Endodermal cell (in vitro differentiated cells): ENCODE data around the gene APEX1. TPM values are rescaled to one million over a fixed set of nuclear protein-coding genes. Genes with fewer than 3 reads are reported as not detected.

Experiments
- DNase-seq: peaks from one replicate; pipeline ENCODE4 v3.0.0-alpha.2; 2017
- H3K27ac ChIP-seq: 2 replicates; pipeline ENCODE4 v1.5.1; 2013; ENCODE audit warnings: mild to moderate bottlenecking, low read depth, low read length, moderate library complexity
- H3K27me3 ChIP-seq: 2 replicates; pipeline ENCODE4 v1.6.1; 2013; ENCODE audit warnings: mild to moderate bottlenecking, low read length, moderate library complexity; ENCODE audit not compliant: insufficient read depth, control insufficient read depth, poor library complexity, severe bottlenecking
- H3K36me3 ChIP-seq: 2 replicates; pipeline ENCODE4 v1.7.0; 2013; ENCODE audit warnings: mild to moderate bottlenecking, low read length, moderate library complexity; ENCODE audit not compliant: control insufficient read depth, insufficient read depth
- H3K4me1 ChIP-seq: one replicate; pipeline ENCODE4 v1.7.0; 2013; ENCODE audit warnings: low read length; ENCODE audit not compliant: control insufficient read depth, insufficient read depth
- H3K4me3 ChIP-seq: 2 replicates; pipeline ENCODE4 v1.5.1; 2013; ENCODE audit warnings: mild to moderate bottlenecking, low read length, moderate library complexity
- H3K9ac ChIP-seq: 2 replicates; pipeline ENCODE4 v1.6.1; 2013; ENCODE audit warnings: mild to moderate bottlenecking, low read length, moderate library complexity; ENCODE audit not compliant: poor library complexity, severe bottlenecking; ENCODE audit errors: extremely low read depth
- H3K9me3 ChIP-seq: 2 replicates; pipeline ENCODE4 v1.6.1; 2013; ENCODE audit warnings: mild to moderate bottlenecking, low read length, moderate library complexity; ENCODE audit not compliant: control insufficient read depth
- H3K27ac Mint-ChIP-seq: 2 replicates; pipeline ENCODE4 v1.8.0; 2020; ENCODE audit warnings: mixed read lengths
- H3K27me3 Mint-ChIP-seq: 2 replicates; pipeline ENCODE4 v1.8.0; 2021; ENCODE audit warnings: mild to moderate bottlenecking, mixed read lengths; ENCODE audit not compliant: insufficient read depth
- H3K36me3 Mint-ChIP-seq: 2 replicates; pipeline ENCODE4 v1.8.0; 2020; ENCODE audit warnings: low read depth, mixed read lengths
- H3K4me1 Mint-ChIP-seq: 2 replicates; pipeline ENCODE4 v1.8.0; 2020; ENCODE audit warnings: mixed read lengths
- H3K4me3 Mint-ChIP-seq: 2 replicates; pipeline ENCODE4 v1.8.0; 2020; ENCODE audit warnings: mild to moderate bottlenecking, moderate library complexity, mixed read lengths
- H3K9me3 Mint-ChIP-seq: 2 replicates; pipeline ENCODE4 v1.8.0; 2020; ENCODE audit warnings: mild to moderate bottlenecking, mixed read lengths
- CTCF ChIP-seq: fragments of 200-600 bp; sonication (generic); conservative IDR thresholded peaks from 2 replicates; pipeline ENCODE4 v1.5.0; 2021; ENCODE audit warnings: antibody characterized with exemption, mild to moderate bottlenecking
- WGBS, 2 experiments: methylation state at CpG; one replicate each; pipeline versions ENCODE4 v1.1.5 to v1.1.7; 2013; ENCODE audit warnings: missing lambda C conversion rate in 2 of 2, mixed read lengths in 1 of 2; ENCODE audit not compliant: insufficient coverage in 1 of 2, insufficient read length in 1 of 2; 5-methylcytosine and 5-hydroxymethylcytosine counted together
- total RNA-seq, 2 donors: library from RNA; stranded (reverse); fragmentation: NEBNext Ultra II Directional in 1 of 2; extraction: Animal tissue kit (Norgen Biotek cat#: 25700) in 1 of 2; gene quantifications; 2 replicates in 1 of 2; 3 replicates in 1 of 2; pipeline ENCODE4 v1.2.1, GENCODE V29; 2021

APEX1 gene
- total RNA-seq, 2 donors from 2014 or later, result 228 to 249 TPM

GRCh38 chr14:20486684-20487395 is 31.8 kb downstream of the APEX1 start:
- H3K27ac ChIP-seq, result no peak overlapping the region
- WGBS, 2 experiments, result 86 to 88% methylated on average over 8 of the region's 8 CpGs
- H3K36me3 ChIP-seq, result no peaks in the 10 kb centered on the region
- H3K9me3 Mint-ChIP-seq, result no peaks in the 10 kb centered on the region
- DNase-seq, result no peak
- H3K27me3 Mint-ChIP-seq, result no peaks in the 10 kb centered on the region
- no peaks in the 10 kb centered on the region for H3K36me3 Mint-ChIP-seq
- no peak overlapping the region for H3K4me3 ChIP-seq
- TF ChIP-seq CTCF, result no peak
- no peak overlapping the region for H3K4me3 Mint-ChIP-seq
- H3K4me1 ChIP-seq, result no peaks in the 10 kb centered on the region
- no peaks in the 10 kb centered on the region for H3K27me3 ChIP-seq
- no peak overlapping the region for H3K9ac ChIP-seq
- peaks cover 18% of the 10 kb centered on the region for H3K4me1 Mint-ChIP-seq
- no peak overlapping the region for H3K27ac Mint-ChIP-seq
- no peaks in the 10 kb centered on the region for H3K9me3 ChIP-seq

- Histone ChIP-seq H3K9me3 (no peaks in the 10 kb centered on the region), H3K9ac (no peak overlapping the region), H3K4me1 (no peaks in the 10 kb centered on the region), H3K36me3 (no peaks in the 10 kb centered on the region), H3K4me3 (no peak overlapping the region), H3K27ac (no peak overlapping the region), H3K27me3 (no peaks in the 10 kb centered on the region)
- peak; percentile 57 for TF ChIP-seq CTCF
- DNase-seq, result no peak
- Mint-ChIP-seq H3K27me3 (no peaks in the 10 kb centered on the region), H3K27ac (no peak overlapping the region), H3K4me3 (no peak overlapping the region), H3K4me1 (peaks cover 18% of the 10 kb centered on the region), H3K9me3 (no peaks in the 10 kb centered on the region), H3K36me3 (no peaks in the 10 kb centered on the region)
Observed at GRCh38 chr14:20487396-20487725, 32.3 kb downstream of the APEX1 start.

GRCh38 chr14:20489093-20489994 is 34.3 kb downstream of the APEX1 start:
- Histone ChIP-seq H3K4me1 (no peaks in the 10 kb centered on the region), H3K9ac (no peak overlapping the region), H3K4me3 (no peak overlapping the region), H3K27me3 (no peaks in the 10 kb centered on the region), H3K27ac (no peak overlapping the region), H3K9me3 (no peaks in the 10 kb centered on the region), H3K36me3 (no peaks in the 10 kb centered on the region)
- H3K4me3 Mint-ChIP-seq, result no peak overlapping the region
- no peaks in the 10 kb centered on the region for H3K27me3 Mint-ChIP-seq
- TF ChIP-seq CTCF, result no peak
- H3K36me3 Mint-ChIP-seq, result no peaks in the 10 kb centered on the region
- peaks cover 18% of the 10 kb centered on the region for H3K4me1 Mint-ChIP-seq
- WGBS, 2 experiments, result 50 to 57% methylated on average over 4 to 5 of the region's 6 CpGs
- peaks cover 6% of the 10 kb centered on the region for H3K9me3 Mint-ChIP-seq
- no peak for DNase-seq
- no peak overlapping the region for H3K27ac Mint-ChIP-seq
